ENCODE data around the gene RASD1.

Gene RASD1

GRCh38 chr17:17509601-17510425, 13.6 kb upstream of the RASD1 start:
- DNase-seq = no peak

DNA sequence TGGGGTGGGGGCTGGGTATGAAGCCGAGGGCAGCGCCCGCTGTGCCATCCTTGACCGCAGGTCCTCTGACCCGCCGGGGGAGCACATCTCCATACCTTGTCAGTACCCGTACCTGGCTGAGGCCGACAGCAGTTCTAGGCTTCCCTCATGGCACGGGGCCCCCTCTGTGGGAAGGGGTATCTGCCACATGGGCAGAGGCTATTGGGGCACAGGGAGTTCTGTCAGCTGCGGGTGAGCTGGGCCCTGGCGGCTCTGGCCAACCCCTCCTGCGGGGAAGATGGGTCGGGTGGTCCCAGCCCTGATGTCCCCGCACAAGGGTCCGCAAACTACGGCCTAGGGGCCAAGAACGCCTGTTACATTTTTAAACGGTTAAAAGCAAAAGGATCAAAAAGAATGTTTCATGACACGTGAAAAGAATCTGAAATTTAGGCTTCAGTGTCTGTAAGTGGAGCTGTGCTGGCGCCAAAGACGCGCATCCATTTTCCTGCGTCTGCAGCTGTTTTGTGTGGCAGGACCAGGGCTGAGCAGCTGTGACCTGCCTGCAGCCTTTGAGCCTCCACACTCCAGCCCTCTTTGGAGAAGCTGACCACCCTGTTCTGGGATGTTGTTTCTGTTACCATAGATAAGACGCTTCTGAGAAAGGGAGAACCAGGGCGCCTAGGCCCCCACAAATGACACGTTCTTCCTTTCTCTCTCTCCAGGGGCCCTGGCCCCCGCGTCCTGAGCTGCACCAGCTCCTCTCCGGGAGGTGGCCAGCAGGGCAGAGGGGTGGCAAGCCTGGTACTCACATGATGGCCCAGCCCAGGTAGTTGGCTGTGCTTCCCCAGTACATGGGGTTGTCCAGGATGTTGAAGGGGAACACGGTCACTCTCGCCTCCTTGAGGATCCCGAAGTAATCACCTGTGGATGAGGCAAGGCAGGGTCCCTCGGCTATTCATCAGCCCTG, 12.7 kb upstream of the RASD1 start:
- no peak for DNase-seq

DNA sequence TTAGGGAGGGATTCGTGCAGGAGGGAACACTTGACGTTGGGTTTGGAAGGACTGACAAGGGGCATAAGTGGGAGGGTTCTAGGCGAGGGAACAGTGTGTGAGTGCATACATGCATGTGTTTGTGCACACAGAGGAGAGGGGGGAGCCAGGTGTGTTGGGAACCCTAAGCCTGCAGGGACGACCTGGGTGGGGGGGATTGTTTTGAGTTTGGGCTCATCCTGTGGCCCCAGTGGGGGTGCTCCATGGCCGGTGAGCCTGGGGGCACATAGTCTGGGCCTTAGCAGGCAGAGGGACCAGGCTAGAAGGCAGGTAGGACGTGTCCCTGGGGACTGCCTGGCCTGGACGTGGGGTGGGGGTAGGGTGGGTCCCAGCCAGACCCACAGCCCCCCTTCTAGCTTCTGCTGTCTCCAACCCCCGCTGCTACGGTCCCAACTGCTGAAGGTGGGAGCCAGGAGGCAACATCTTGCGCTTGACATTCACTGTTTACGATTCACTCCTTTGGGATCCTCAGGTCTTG, 11.9 kb upstream of the RASD1 start:
- no peak for DNase-seq

DNA sequence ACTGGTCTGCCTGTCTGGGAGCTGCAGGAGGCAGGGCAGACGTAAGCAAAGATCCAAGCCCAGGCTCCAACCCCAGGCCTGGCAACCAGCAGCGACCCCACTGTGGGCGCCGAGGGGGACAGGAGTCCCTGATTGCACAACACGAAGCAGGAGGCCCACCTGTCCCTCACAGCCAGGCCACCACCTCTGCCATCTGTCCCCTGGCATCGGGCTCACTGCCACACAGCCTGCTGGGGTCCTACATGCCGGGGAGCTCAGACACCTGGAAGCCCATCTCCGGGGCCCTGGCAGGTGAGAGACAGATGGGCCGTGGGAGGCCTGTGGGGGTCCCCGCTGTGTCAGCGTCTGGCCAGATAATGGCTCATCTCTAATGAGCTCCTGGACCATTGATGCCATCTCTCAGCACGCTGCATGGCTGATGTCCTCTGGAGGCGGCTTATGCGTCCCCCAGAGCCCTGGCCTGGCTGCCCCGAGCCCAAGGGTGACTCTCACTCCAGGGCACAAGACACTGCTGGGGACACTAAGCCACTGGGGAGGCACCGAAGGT, 11.3 kb upstream of the RASD1 start:
- DNase-seq = no peak

DNA sequence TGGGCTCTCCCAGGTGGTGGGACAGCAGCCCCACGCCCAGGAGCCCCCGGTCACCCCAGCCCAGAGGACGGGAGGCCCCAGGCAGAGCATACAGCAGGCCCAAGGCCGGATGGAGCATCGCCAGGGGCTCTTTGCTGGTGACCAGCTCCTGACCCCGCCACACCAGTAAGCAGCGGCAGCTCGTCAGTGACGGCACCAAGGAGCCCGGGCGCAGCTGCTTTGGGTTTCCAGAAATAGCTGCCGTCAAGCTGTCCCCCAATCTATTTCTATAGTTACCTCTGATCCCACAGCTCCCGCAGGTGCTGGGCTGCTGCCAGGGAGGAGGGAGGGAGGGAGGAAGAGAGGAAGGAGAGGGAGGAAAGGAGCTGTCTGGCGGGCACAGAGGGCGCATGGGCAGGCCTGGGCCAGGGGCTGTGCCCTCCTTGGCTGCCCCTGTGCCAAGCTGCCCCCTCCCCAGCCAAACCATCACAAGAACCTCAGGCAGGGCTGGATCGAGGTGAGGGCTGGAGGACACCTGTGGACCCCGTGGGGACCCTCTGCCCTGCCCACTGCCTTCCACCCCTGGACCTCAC, 10.8 kb upstream of the RASD1 start:
- DNase-seq = no peak

DNA sequence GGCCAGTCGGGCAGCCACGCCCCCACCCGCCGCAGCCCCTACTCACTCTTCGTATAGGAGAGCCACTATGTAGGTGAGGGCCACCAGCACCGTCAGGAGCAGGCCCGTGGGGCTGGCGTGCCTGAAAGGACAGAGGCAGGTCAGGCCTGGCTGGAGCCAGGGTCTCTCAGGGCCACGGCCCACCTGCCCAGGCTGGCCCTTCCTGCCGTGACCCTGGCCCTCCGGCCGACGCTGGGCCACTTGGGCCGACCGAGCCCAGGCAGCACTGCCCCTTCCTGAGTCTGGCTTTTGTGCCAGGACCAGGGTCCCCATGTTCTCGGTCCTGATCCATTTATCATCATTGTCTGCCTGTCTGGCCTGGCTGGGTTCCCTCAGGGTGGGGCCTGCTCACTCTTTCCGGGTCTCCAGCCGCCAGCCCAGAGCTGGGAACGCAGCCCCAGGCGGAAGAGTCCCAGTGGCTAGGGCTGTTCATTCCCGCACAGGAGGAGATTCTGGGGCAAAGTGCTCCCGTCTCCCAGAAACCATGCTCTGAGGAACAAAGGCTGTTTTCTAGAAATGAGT, 10.1 kb upstream of the RASD1 start:
- no peak for DNase-seq

DNA sequence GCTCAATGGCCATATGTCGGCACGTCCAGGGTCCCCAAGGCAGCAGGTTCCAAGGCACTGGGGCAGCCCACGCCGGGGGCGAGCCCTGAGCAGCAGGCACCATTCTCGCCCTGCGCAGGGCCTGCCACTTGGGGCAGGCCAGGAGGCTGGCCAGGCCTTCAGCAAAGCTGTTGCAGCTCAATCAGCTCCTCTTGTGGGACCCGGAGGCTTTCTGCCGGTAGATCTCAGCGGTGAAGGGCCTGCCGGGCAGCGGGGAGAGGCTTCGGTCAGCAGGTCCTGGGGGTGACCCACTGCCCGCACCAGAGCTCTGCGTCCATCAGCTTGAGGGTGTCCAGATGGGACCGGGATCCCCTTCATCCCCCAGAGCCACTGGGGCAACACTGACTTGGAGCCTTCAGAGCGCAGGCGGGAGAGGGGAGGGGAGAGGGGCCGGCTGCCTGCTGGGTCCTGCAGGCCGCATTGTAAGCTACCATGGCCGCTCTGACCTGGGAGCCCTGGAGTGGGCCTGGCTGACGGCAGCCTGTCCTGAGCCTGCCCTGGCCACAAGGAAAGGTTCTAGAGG, 9.5 kb upstream of the RASD1 start:
- no peak for DNase-seq

GRCh38 chr17:17505151-17505550, 9.0 kb upstream of the RASD1 start:
- no peak for DNase-seq

DNA sequence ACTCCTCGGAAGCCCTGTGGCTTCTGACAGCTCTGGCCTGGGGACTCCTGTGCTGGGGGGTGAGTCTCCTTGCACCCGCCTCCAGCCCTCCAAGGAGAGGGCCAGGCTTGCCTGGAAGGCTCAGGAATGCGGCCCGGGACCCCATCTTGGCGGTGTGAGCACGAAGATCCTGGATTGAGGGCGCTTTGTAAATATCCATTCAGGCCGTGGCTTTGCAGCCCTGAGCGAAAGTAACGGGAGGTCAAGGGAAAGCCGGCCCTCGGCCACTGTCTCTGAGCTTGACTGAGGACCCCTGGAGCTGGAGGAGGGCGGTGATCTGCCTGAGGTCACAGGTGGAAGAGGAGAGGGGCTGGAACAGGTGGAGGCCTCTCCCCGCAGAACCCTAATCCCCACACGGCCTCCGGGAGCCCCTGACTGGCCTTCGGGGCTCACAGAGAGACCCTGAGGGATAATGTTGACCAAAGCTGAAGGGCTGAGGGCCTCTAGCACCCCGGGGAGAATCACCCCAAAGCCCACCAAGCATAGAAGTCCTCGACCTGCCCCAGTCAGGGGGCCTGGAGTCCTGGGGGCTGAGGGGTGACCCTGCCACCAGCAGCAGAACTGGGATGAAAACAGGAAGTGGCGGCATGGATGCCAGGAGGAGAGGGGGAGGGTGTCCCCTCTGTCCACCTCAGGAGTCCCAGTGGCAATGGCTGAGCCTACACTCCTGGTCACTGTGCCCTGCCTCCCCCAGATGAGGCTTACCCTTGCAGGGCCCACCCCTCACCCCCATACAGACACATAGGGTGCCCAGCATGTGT, 8.3 kb upstream of the RASD1 start:
- DNase-seq = no peak

GRCh38 chr17:17503566-17504130, 7.5 kb upstream of the RASD1 start:
- no peak for DNase-seq

DNA sequence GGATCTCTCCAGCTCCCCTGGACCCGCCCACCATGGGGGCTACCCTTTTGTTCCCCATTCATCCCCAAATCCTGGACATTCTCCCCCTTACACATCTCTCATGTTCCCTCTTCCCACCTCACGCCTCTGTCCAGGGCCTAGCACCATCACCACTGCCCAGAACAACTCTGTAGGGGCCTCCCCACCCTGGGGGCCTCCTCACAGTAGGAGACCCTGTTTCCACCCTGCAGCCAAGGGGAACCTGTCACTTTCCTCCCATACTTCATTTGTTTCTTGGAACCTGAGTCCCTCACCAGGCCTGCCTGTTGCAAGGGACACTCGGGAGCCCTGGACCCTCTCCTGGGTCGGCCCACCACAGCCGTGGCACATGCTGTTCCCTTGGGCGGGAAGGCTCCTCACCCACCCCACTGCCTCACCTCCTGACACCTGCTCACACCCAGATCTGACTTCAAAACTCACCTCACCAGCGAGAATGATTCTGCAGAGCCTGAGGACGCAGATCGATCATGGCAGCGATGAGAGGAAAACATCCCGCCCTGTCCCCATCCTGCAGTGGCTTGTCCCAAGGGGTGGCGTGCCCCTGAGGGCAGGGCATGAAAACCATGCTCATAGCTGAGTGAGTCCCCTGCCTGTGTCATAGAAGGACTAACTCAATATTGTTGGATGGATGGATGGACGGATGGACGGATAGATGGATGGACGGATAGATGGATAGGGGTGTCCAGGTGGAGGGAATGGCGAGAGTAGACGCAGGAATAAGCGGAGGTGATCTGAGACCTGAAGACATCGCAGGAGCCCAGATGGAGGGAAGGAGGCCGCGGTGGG, 6.8 kb upstream of the RASD1 start:
- no peak for DNase-seq

- no peak for DNase-seq
Measured at GRCh38 chr17:17500999-17501605, 4.9 kb upstream of the RASD1 start.

DNA sequence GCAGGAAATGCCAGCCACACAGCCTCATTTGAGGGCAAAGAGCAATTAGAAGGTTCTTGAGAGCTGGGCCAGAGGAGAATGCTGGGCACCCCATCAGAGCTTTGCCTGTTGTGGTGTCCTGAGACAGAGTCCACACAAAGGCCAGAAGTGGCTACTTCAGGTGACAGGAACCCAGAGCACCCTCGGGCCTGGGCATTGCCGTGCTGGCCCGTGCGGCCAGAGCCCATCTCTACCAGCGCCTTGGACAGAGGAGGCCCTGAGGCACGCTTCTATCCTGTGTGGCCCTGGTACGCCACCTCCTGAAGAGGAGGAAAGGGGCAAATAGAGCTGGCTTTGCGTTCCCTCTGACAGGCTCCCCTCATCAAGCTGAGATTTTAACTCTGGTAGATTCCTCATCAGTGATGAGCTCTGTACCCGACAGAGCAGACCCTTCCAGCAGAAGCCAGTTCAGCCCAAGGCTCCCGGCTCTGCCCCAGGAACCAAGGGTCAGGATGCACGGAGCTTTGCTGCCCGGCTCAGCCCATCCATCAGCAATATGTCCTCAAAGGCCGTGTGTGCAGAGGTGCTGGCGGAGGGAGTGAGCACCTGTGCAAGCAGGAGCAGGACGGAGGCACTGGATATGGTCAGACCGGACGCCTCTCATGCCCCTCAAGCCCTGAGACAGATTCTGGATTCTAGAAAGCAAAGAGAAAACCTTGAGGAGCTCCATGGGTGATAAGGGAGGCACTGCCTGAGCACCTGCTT, 3.4 kb upstream of the RASD1 start:
- no peak for DNase-seq

- DNase-seq = no peak
Measured at GRCh38 chr17:17498606-17499301, 2.6 kb upstream of the RASD1 start.

DNA sequence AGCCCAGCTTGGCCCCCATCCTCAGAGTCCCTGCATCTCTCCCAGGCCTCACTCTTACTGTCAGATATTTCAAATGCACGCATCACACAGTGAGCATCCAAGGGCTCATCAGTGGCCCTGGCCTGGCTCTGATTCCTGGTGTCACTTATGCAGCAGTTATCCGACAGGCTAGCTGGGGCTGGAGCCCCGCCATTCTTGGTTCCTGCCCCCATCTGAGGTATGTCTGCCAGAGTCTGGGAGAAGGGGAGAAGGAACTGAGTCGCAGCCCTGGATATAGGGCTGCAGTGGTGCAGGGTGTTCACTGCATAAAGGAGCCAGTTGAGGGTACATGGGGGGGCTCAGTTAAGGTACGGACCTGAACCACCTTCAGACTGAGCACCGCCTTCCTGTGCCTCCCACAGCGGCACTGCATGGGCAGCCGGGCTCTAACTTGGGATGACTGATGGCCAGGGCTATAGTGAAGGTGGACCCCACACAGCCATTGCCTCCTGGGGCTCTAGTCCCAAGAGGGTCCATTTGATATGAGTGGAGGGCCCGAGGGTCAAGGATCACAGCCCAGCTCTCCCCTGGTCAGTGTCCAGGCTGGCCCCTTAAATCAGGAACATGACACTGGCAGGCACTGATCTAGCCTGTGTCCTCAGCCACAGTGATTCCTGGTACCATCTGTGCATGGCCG, 1.8 kb upstream of the RASD1 start:
- no peak for DNase-seq

- DNase-seq = no peak
Measured at GRCh38 chr17:17497065-17497844, 1.1 kb upstream of the RASD1 start.

All from CD4-positive, alpha-beta T cell treated with Interleukin-1 beta for 1 hour (primary cell).